ENCODE data around the gene SPHK1. TPM values are rescaled to one million over a fixed set of nuclear protein-coding genes. Genes with fewer than 3 reads are reported as not detected.

SPHK1 gene
- total and polyA plus RNA-seq, 7 donors = 5.4 to 9.7 (median 7.6) TPM

- no peaks in the 10 kb centered on the region for H3K9me3 ChIP-seq
- TF ChIP-seq EP300 (IDR thresholded peaks at IDR 0.05) (no peak), CTCF (IDR thresholded peaks at IDR 0.05) (no peak), POLR2AphosphoS5 (IDR thresholded peaks at IDR 0.05) (no peak), POLR2A (IDR thresholded peaks at IDR 0.05) (no peak)
- H3K27me3 ChIP-seq = no peaks in the 10 kb centered on the region
- peaks cover 0 to 4% (median 4%) of the 10 kb centered on the region in 4 donors for H3K4me1 ChIP-seq
- H3K36me3 ChIP-seq = peaks cover 22 to 97% (median 57%) of the 10 kb centered on the region in 4 donors
- 92 to 94% methylated on average over 33 of the region's 33 CpGs for WGBS, 2 donors
- no peak overlapping the region for H3K4me3 ChIP-seq
- intact Hi-C loops (cut with DNase I) = no loop called here
- no peak overlapping the region for H3K27ac ChIP-seq
- no peak for DNase-seq
These were observed 15.1 kb downstream of the SPHK1 start for GRCh38 chr17:76399175-76400172.

- Histone ChIP-seq H3K36me3 (peaks cover 16 to 72% (median 36%) of the 10 kb centered on the region in 4 donors), H3K4me1 (peaks cover 0 to 12% (median 7%) of the 10 kb centered on the region in 4 donors), H3K4me3 (no peak overlapping the region), H3K9me3 (no peaks in the 10 kb centered on the region), H3K27me3 (no peaks in the 10 kb centered on the region), H3K27ac (no peak overlapping the region)
- no peak for TF ChIP-seq POLR2A (IDR thresholded peaks at IDR 0.05)
- TF ChIP-seq EP300 (IDR thresholded peaks at IDR 0.05) = no peak
- TF ChIP-seq POLR2AphosphoS5 (IDR thresholded peaks at IDR 0.05) = no peak
- no peak for TF ChIP-seq CTCF (IDR thresholded peaks at IDR 0.05)
- no peak for DNase-seq
- 88 to 91% methylated on average over 5 of the region's 5 CpGs for WGBS, 2 donors
- intact Hi-C loops (cut with DNase I) = no loop called here
These were observed 18.3 kb downstream of the SPHK1 start for GRCh38 chr17:76402711-76403110.

GRCh38 chr17:76404256-76404655 lies 19.8 kb downstream of the SPHK1 start:
- H3K4me3 ChIP-seq = no peak overlapping the region
- H3K27me3 ChIP-seq = no peaks in the 10 kb centered on the region
- H3K27ac ChIP-seq = no peak overlapping the region
- TF ChIP-seq CTCF (IDR thresholded peaks at IDR 0.05) (no peak), POLR2AphosphoS5 (IDR thresholded peaks at IDR 0.05) (no peak), POLR2A (IDR thresholded peaks at IDR 0.05) (no peak), EP300 (IDR thresholded peaks at IDR 0.05) (no peak)
- DNase-seq = no peak
- no peaks in the 10 kb centered on the region for H3K9me3 ChIP-seq
- H3K36me3 ChIP-seq = peaks cover 8 to 57% (median 29%) of the 10 kb centered on the region in 4 donors
- intact Hi-C loops (cut with DNase I) = no loop called here
- 92 to 95% methylated on average over 6 of the region's 6 CpGs for WGBS, 2 donors
- peaks cover 0 to 10% (median 5%) of the 10 kb centered on the region in 4 donors for H3K4me1 ChIP-seq

- no peaks in the 10 kb centered on the region for H3K9me3 ChIP-seq
- H3K4me1 ChIP-seq = peaks cover 0 to 10% (median 5%) of the 10 kb centered on the region in 4 donors
- H3K36me3 ChIP-seq = peaks cover under 1 to 54% (median 21%) of the 10 kb centered on the region in 4 donors
- WGBS, 2 donors = 89 to 93% methylated on average over 25 of the region's 25 CpGs
- H3K27ac ChIP-seq = no peak overlapping the region
- no peaks in the 10 kb centered on the region for H3K27me3 ChIP-seq
- TF ChIP-seq EP300 (IDR thresholded peaks at IDR 0.05) = no peak
- TF ChIP-seq POLR2AphosphoS5 (IDR thresholded peaks at IDR 0.05) = no peak
- no peak for TF ChIP-seq CTCF (IDR thresholded peaks at IDR 0.05)
- no peak for TF ChIP-seq POLR2A (IDR thresholded peaks at IDR 0.05)
- no peak overlapping the region for H3K4me3 ChIP-seq
- intact Hi-C loops (cut with DNase I) = loop anchor here (5.0 kb wide), 1 partner anchor 102 kb away; no protein-coding TSS in a partner anchor
- DNase-seq = no peak
These were observed 20.7 kb downstream of the SPHK1 start for GRCh38 chr17:76404976-76405563.

Measured in sigmoid colon (tissue), 7 donors.